Activated B cell treated with CpG ODN at 0.5 μM for 24 hours (primary cell): ENCODE data around the gene IDE. TPM values are rescaled to one million over a fixed set of nuclear protein-coding genes. Genes with fewer than 3 reads are reported as not detected.
"Not testable (repeated sequence)": the region's sequence is repeated elsewhere in the genome, so short reads cannot be mapped to it uniquely, and the experiment has no call there.

Source experiments
- ATAC-seq: fragments of 200-7000 bp; cut with Tn5 transposase; one replicate; pipeline ENCODE4 v1.10.0; 2021; ENCODE audit warnings: low read depth, mild to moderate bottlenecking, moderate library complexity
- CTCF ChIA-PET: fragments of 350-600 bp; sonication (Branson Sonifier 250); formaldehyde crosslinking; loops from one replicate; lab custom pipeline; 2021; ENCODE audit warnings: antibody characterized with exemption; lab: Charles Lee
- POLR2A ChIA-PET: fragments of 350-600 bp; sonication (Branson Sonifier 250); formaldehyde crosslinking; loops from one replicate; lab custom pipeline; 2021; ENCODE audit warnings: antibody characterized with exemption; lab: Charles Lee
- DNase-seq: peaks from one replicate; pipeline ENCODE4 v3.0.0; 2022
- H3K27ac Mint-ChIP-seq: one replicate; pipeline ENCODE4 v1.8.0; 2020; ENCODE audit warnings: mixed read lengths
- H3K27me3 Mint-ChIP-seq: one replicate; pipeline ENCODE4 v1.8.0; 2021; ENCODE audit warnings: mixed read lengths
- H3K36me3 Mint-ChIP-seq: one replicate; pipeline ENCODE4 v1.8.0; 2021; ENCODE audit warnings: low read depth, mixed read lengths
- H3K4me1 Mint-ChIP-seq: one replicate; pipeline ENCODE4 v1.8.0; 2021; ENCODE audit warnings: mixed read lengths
- H3K4me3 Mint-ChIP-seq: one replicate; pipeline ENCODE4 v1.8.0; 2020; ENCODE audit warnings: mild to moderate bottlenecking, mixed read lengths
- H3K9me3 Mint-ChIP-seq: one replicate; pipeline ENCODE4 v1.8.0; 2020; ENCODE audit warnings: mixed read lengths
- intact Hi-C: fragments of 100-400 bp; cut with micrococcal nuclease; formaldehyde crosslinking; loops from one replicate; pipeline ENCODE4 v1.15.1; 2024
- total RNA-seq: library from RNA; stranded (reverse); gene quantifications from 2 replicates; pipeline ENCODE4 v1.2.3, GENCODE V29; 2022
- TF ChIP-seq, protein P1 (sequence below): fragments of 200-600 bp; IDR thresholded peaks from one replicate; pipeline ENCODE4 v1.8.0; 2022; ENCODE audit warnings: antibody characterized with exemption, mild to moderate bottlenecking

Gene IDE
- total RNA-seq, 1 donor from 2014 or later: 39.2 TPM

DNA sequence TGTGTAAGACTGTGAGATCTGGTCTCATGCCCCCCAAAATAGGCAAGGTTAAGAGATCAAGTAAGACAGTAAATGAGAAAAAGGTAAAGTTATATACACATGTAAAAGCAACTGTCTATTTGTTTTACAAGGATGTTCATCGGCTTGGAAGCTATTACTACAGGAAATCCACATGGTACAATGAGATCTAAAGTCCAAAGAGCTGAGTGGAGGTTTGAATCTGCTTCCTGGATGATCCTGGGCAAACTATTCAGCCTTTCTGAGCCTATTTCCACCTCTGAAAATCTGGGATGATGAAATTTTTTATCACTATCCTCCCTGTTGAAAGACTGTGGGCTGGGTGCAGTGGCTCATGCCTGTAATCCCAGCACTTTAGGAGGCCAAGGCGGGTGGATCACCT is 123.0 kb downstream of the IDE start:
- no peak overlapping the region for H3K27ac Mint-ChIP-seq
- DNase-seq: no peak
- H3K4me1 Mint-ChIP-seq: no peaks in the 10 kb centered on the region
- no peaks in the 10 kb centered on the region for H3K9me3 Mint-ChIP-seq
- intact Hi-C loops: no loop called here
- ChIA-PET POLR2A (no interaction called here), CTCF (no interaction called here)
- no peak overlapping the region for H3K4me3 Mint-ChIP-seq
- no peak for ATAC-seq
- TF ChIP-seq, protein P1, sequence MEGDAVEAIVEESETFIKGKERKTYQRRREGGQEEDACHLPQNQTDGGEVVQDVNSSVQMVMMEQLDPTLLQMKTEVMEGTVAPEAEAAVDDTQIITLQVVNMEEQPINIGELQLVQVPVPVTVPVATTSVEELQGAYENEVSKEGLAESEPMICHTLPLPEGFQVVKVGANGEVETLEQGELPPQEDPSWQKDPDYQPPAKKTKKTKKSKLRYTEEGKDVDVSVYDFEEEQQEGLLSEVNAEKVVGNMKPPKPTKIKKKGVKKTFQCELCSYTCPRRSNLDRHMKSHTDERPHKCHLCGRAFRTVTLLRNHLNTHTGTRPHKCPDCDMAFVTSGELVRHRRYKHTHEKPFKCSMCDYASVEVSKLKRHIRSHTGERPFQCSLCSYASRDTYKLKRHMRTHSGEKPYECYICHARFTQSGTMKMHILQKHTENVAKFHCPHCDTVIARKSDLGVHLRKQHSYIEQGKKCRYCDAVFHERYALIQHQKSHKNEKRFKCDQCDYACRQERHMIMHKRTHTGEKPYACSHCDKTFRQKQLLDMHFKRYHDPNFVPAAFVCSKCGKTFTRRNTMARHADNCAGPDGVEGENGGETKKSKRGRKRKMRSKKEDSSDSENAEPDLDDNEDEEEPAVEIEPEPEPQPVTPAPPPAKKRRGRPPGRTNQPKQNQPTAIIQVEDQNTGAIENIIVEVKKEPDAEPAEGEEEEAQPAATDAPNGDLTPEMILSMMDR: no peak
- peaks cover 45% of the 10 kb centered on the region for H3K36me3 Mint-ChIP-seq
- H3K27me3 Mint-ChIP-seq: no peaks in the 10 kb centered on the region

DNA sequence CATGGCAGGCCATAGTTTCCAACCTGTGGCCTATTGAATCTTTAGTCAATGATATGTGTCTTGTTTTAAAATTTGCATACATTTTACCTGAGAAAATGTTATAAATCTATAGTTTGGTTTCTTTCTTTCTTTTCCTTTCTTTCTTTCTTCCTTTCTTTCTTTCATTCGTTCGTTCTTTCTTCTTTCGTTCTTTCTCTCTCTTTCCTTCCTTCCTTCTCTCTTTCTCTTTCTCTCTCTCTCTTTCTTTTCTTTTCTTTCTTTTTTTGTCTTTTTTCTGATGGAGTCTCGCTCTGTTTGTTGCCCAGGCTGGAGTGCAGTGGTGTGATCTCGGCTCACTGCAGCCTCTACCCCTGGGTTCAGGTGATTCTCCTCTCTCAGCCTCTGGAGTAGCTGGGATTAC is 133.3 kb downstream of the IDE start:
- ChIA-PET POLR2A (no interaction called here), CTCF (no interaction called here)
- intact Hi-C loops: no loop called here
- Mint-ChIP-seq H3K9me3 (no peaks in the 10 kb centered on the region), H3K27ac (no peak overlapping the region), H3K4me1 (no peaks in the 10 kb centered on the region), H3K4me3 (no peak overlapping the region), H3K27me3 (no peaks in the 10 kb centered on the region), H3K36me3 (no peaks in the 10 kb centered on the region)
- no peak for ATAC-seq
- no peak for DNase-seq
- TF ChIP-seq, protein P1: no peak

DNA sequence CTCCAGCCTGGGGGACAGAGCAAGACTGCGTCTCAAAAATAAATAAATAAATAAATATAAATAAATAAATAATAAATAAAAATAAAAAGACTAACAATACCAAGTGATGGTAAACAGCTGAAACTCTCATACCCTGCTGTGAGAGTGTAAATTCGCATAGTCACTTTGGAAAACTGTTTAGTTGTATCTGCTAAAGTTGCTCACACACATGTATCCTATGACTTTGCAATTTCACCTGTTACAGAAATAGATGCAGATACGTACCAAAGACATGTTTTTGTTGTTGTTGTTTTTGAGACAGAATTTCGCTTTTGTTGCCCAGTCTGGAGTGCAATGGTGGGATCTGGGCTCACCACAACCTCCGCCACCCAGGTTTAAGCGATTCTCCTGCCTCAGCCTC is 135.7 kb downstream of the IDE start:
- intact Hi-C loops: no loop called here
- no peak overlapping the region for H3K4me3 Mint-ChIP-seq
- DNase-seq (no peak), ATAC-seq (no peak)
- no peaks in the 10 kb centered on the region for H3K9me3 Mint-ChIP-seq
- POLR2A ChIA-PET: no interaction called here
- H3K27ac Mint-ChIP-seq: no peak overlapping the region
- CTCF ChIA-PET: interaction anchor here (6.7 kb wide), 1 partner anchor 350 kb away, joined by 72 read pairs; no protein-coding TSS in a partner anchor
- no peaks in the 10 kb centered on the region for H3K27me3 Mint-ChIP-seq
- H3K36me3 Mint-ChIP-seq: no peaks in the 10 kb centered on the region
- TF ChIP-seq, protein P1: no peak
- H3K4me1 Mint-ChIP-seq: no peaks in the 10 kb centered on the region

GRCh38 chr10:92436611-92437010 is 137.3 kb downstream of the IDE start:
- no peaks in the 10 kb centered on the region for H3K27me3 Mint-ChIP-seq
- ATAC-seq: no peak
- H3K27ac Mint-ChIP-seq: no peak overlapping the region
- TF ChIP-seq, protein P1: no peak
- no peaks in the 10 kb centered on the region for H3K36me3 Mint-ChIP-seq
- no peak for DNase-seq
- POLR2A ChIA-PET: no interaction called here
- CTCF ChIA-PET: interaction anchor here (6.7 kb wide), 1 partner anchor 349 kb away, joined by 72 read pairs; no protein-coding TSS in a partner anchor
- intact Hi-C loops: no loop called here
- no peaks in the 10 kb centered on the region for H3K4me1 Mint-ChIP-seq
- H3K9me3 Mint-ChIP-seq: no peaks in the 10 kb centered on the region
- H3K4me3 Mint-ChIP-seq: no peak overlapping the region

GRCh38 chr10:92436065-92436464 is 137.8 kb downstream of the IDE start:
- intact Hi-C loops, H3K27me3 Mint-ChIP-seq, H3K36me3 Mint-ChIP-seq, H3K4me1 Mint-ChIP-seq, POLR2A ChIA-PET, ATAC-seq, H3K4me3 Mint-ChIP-seq, DNase-seq, H3K9me3 Mint-ChIP-seq, H3K27ac Mint-ChIP-seq: not testable (repeated sequence)
- CTCF ChIA-PET: interaction anchor here (6.7 kb wide), 1 partner anchor 348 kb away, joined by 72 read pairs; no protein-coding TSS in a partner anchor

GRCh38 chr10:92434385-92434784 is 139.5 kb downstream of the IDE start:
- Mint-ChIP-seq H3K36me3 (no peaks in the 10 kb centered on the region), H3K9me3 (no peaks in the 10 kb centered on the region), H3K27ac (no peak overlapping the region), H3K4me3 (no peak overlapping the region), H3K4me1 (no peaks in the 10 kb centered on the region), H3K27me3 (no peaks in the 10 kb centered on the region)
- intact Hi-C loops: loop anchor here (2.0 kb wide), 1 partner anchor 676 kb away; no protein-coding TSS in a partner anchor
- no peak for DNase-seq
- ChIA-PET CTCF (interaction anchor here (1.0 to 6.7 kb wide), 2 partner anchors 144 to 346 kb away, joined by 4 to 72 read pairs; partner anchors contain the start of genes CPEB3 and MARCHF5), POLR2A (interaction anchor here (1.3 kb wide), 1 partner anchor 347 kb away, joined by 4 read pairs; no protein-coding TSS in a partner anchor)
- TF ChIP-seq, protein P1: no peak
- no peak for ATAC-seq
